Gastrocnemius medialis (tissue), 4 donors: ENCODE data around the gene RANBP10. TPM values are rescaled to one million over a fixed set of nuclear protein-coding genes. Genes with fewer than 3 reads are reported as not detected.

Experiments used
- ATAC-seq, 2 donors: fragments of 150-250 bp; one replicate each; pipeline ENCODE4 v1.9.1; 2016
- DNase-seq, 2 donors: peaks; one replicate each; pipeline ENCODE4 v3.0.0-alpha.2; 2019
- H3K27ac ChIP-seq, 4 donors: fragments of 200-600 bp; sonication (generic); 1 replicate in 1 of 4; 2 replicates in 3 of 4; pipeline ENCODE4 v1.5.1; 2016 to 2018; ENCODE audit warnings: mild to moderate bottlenecking in 2 of 4, moderate library complexity in 1 of 4
- H3K27me3 ChIP-seq, 3 donors: fragments of 200-600 bp; sonication (generic) in 2 of 3; 1 replicate in 1 of 3; 2 replicates in 2 of 3; pipeline versions ENCODE4 v1.5.1 to v1.6.0; 2016 to 2019; ENCODE audit warnings: mild to moderate bottlenecking in 1 of 3, moderate library complexity in 1 of 3
- H3K36me3 ChIP-seq, 2 donors: fragments of 200-600 bp; sonication (generic) in 1 of 2; one replicate each; pipeline ENCODE4 v1.5.1; 2017 to 2018
- H3K4me1 ChIP-seq, 2 donors: fragments of 200-600 bp; sonication (generic) in 1 of 2; one replicate each; pipeline ENCODE4 v1.5.1; 2016 to 2017; ENCODE audit warnings: mild to moderate bottlenecking in 2 of 2
- H3K4me3 ChIP-seq, 4 donors: fragments of 200-600 bp; sonication (generic) in 3 of 4; 1 replicate in 1 of 4; 2 replicates in 3 of 4; pipeline ENCODE4 v1.5.1; 2016 to 2019; ENCODE audit warnings: mild to moderate bottlenecking in 2 of 4
- H3K9me3 ChIP-seq, 3 donors: fragments of 200-600 bp; sonication (generic) in 2 of 3; 1 replicate in 1 of 3; 2 replicates in 2 of 3; pipeline ENCODE4 v1.5.1; 2016 to 2019
- POLR2A ChIP-seq, 2 donors: fragments of 450-650 bp; IDR thresholded peaks; one replicate each; pipeline ENCODE4 v1.6.1; 2017; ENCODE audit warnings: antibody characterized with exemption in 2 of 2, mild to moderate bottlenecking in 2 of 2, moderate library complexity in 2 of 2
- in situ Hi-C, 4 donors: fragments of 200-750 bp; cut with MboI; loops; one replicate each; pipeline versions ENCODE4 v1.15.0 to v1.8.0; 2017; ENCODE audit warnings: low sequenced_read_pairs in 4 of 4
- intact Hi-C: fragments of 100-400 bp; cut with DNase I; formaldehyde crosslinking; loops from one replicate; pipeline ENCODE4 v1.15.1; 2023; ENCODE audit warnings: low total_unique reads
- total RNA-seq, 4 donors: library from RNA; depleted of rRNA; stranded (reverse); fragments of >200 nt; gene quantifications; one replicate each; pipeline versions ENCODE4 v1.1.0 to v1.2.3, GENCODE V29; 2016
- TF ChIP-seq, protein P1 (sequence below), 5 experiments: fragments of 450-650 bp in 3 of 5; fragments of 200-600 bp in 2 of 5; sonication (generic) in 2 of 5; IDR thresholded peaks in 4 of 5; conservative IDR thresholded peaks in 1 of 5; 1 replicate in 4 of 5; 2 replicates in 1 of 5; pipeline ENCODE4 v1.5.1; 2016 to 2019; ENCODE audit warnings: antibody characterized with exemption in 5 of 5, mild to moderate bottlenecking in 3 of 5, moderate library complexity in 3 of 5

Gene RANBP10
- total RNA-seq, 4 donors from 2014 or later = 12.6 to 46.6 (median 14.8) TPM

- H3K4me3 ChIP-seq = no peak overlapping the region
- in situ Hi-C loops (no loop called here), intact Hi-C loops (no loop called here)
- TF ChIP-seq, protein P1, sequence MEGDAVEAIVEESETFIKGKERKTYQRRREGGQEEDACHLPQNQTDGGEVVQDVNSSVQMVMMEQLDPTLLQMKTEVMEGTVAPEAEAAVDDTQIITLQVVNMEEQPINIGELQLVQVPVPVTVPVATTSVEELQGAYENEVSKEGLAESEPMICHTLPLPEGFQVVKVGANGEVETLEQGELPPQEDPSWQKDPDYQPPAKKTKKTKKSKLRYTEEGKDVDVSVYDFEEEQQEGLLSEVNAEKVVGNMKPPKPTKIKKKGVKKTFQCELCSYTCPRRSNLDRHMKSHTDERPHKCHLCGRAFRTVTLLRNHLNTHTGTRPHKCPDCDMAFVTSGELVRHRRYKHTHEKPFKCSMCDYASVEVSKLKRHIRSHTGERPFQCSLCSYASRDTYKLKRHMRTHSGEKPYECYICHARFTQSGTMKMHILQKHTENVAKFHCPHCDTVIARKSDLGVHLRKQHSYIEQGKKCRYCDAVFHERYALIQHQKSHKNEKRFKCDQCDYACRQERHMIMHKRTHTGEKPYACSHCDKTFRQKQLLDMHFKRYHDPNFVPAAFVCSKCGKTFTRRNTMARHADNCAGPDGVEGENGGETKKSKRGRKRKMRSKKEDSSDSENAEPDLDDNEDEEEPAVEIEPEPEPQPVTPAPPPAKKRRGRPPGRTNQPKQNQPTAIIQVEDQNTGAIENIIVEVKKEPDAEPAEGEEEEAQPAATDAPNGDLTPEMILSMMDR (IDR thresholded peaks at IDR 0.05 in 4 of 5, conservative IDR thresholded peaks at IDR 0.05 in 1 of 5) = no peak
- no peak for TF ChIP-seq POLR2A (IDR thresholded peaks at IDR 0.05)
- DNase-seq (peak in 1 of 2 donors; percentile 6), ATAC-seq (no peak)
- no peaks in the 10 kb centered on the region for H3K27me3 ChIP-seq
- peaks cover 0 to 41% of the 10 kb centered on the region in 2 donors for H3K36me3 ChIP-seq
- peaks cover 6 to 13% of the 10 kb centered on the region in 2 donors for H3K4me1 ChIP-seq
- H3K9me3 ChIP-seq = no peaks in the 10 kb centered on the region
- no peak overlapping the region for H3K27ac ChIP-seq
Measured at GRCh38 chr16:67723911-67724305, 82.5 kb downstream of the RANBP10 start.

DNA sequence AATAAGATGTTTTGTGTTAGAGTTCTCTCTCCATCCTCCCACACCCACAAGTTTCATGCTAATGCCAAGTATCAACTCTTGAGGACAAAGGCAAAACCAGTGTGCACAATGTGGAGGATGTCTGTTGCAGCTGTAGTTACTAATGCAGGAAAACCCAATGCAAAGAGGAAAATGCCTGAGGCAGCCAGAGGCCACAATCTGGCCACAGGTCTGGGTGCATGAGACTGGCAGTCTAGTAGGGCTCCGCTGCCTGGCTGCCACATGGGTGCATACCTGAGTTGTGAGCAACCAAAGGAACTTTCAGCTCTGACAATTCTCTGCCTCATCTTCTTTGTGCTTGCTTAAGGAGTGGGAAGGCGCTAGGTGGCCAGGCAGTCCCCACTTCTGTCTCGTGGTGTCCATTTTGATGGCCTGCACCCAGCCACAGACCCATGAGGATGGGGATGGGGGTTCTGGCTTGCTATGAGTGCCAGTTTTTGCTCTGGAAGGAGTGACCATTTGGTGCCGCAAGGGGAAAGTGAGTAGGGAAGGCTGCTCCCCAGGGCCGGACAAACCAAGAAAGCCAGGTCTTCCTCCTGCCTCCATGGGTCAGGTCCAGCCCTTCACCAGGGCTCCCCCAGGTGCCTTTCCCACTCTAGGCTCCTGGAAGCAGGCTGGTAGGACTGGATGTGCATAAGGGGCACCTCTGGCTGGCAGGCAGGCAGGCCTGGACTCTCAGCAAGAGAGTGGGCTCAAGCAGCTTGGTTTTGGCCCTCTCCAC, 83.0 kb downstream of the RANBP10 start:
- no peak for TF ChIP-seq POLR2A (IDR thresholded peaks at IDR 0.05)
- TF ChIP-seq, protein P1 (IDR thresholded peaks at IDR 0.05 in 4 of 5, conservative IDR thresholded peaks at IDR 0.05 in 1 of 5) = no peak
- intact Hi-C loops (no loop called here), in situ Hi-C loops (no loop called here)
- no peaks in the 10 kb centered on the region for H3K27me3 ChIP-seq
- peaks cover 0 to 35% of the 10 kb centered on the region in 2 donors for H3K36me3 ChIP-seq
- H3K4me1 ChIP-seq = peaks cover 10 to 19% of the 10 kb centered on the region in 2 donors
- ATAC-seq = no peak
- DNase-seq = peak in 1 of 2 donors; percentile 3
- no peaks in the 10 kb centered on the region for H3K9me3 ChIP-seq
- H3K27ac ChIP-seq = no peak overlapping the region
- H3K4me3 ChIP-seq = no peak overlapping the region

DNA sequence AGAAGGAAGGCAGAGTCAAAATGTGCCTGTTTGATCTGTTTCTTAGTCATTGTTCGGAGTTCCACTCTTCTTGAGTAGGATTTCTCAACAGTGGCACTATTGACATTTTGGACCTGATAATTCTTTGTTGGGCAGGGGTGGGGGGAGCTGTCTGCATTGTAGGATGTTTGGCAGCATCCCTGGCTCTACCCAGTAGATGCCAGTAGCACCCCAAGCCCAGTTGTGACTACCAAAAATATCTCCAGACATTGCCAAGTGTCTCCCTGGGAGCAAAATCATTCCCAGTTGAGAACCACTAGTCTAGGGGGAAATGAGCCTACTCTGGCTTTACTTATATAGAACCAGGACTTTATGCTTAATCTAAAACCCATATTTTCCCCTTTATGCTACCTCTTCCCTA, 86.1 kb downstream of the RANBP10 start:
- Histone ChIP-seq H3K27ac (peak overlapping the region; percentile 90 to 97 (median 93)), H3K27me3 (no peaks in the 10 kb centered on the region), H3K9me3 (no peaks in the 10 kb centered on the region), H3K36me3 (peaks cover 0 to 8% of the 10 kb centered on the region in 2 donors), H3K4me1 (peaks cover 16 to 28% of the 10 kb centered on the region in 2 donors), H3K4me3 (peak overlapping the region in 3 of 4 donors; percentile 80 to 96 (median 95))
- TF ChIP-seq, protein P1 (IDR thresholded peaks at IDR 0.05 in 4 of 5, conservative IDR thresholded peaks at IDR 0.05 in 1 of 5) = no peak
- no peak for TF ChIP-seq POLR2A (IDR thresholded peaks at IDR 0.05)
- ATAC-seq (no peak), DNase-seq (peak in 1 of 2 donors; percentile 9)
- in situ Hi-C loops = no loop called here
- intact Hi-C loops = no loop called here

DNA sequence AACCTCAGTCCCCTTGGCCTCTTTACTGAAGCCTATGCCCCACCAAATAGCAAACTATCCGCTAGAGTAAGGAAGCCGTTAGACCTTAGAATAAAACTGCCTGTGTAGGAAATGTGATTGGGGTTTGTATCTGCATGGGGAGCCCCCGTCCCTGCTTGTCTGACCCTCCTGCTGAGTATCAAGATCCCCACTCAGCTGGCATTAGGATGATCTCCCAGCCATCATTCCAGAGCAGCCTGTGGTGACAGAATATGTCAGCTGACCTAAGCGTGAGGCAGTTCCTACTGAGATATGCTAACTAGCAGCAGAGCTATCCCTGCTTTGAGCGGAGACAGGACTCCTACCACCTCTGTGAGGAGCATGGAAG, 86.6 kb downstream of the RANBP10 start:
- in situ Hi-C loops = no loop called here
- DNase-seq = peak; percentile 59 to 62
- H3K27me3 ChIP-seq = no peaks in the 10 kb centered on the region
- intact Hi-C loops = loop anchor here (2.0 to 5.0 kb wide), 2 partner anchors 47 to 53 kb away; no protein-coding TSS in a partner anchor
- no peaks in the 10 kb centered on the region for H3K9me3 ChIP-seq
- peak; percentile 85 to 92 for ATAC-seq
- no peak for TF ChIP-seq POLR2A (IDR thresholded peaks at IDR 0.05)
- TF ChIP-seq, protein P1 (IDR thresholded peaks at IDR 0.05 in 4 of 5, conservative IDR thresholded peaks at IDR 0.05 in 1 of 5) = no peak
- peaks cover 16 to 28% of the 10 kb centered on the region in 2 donors for H3K4me1 ChIP-seq
- H3K36me3 ChIP-seq = peaks cover 0 to 3% of the 10 kb centered on the region in 2 donors
- peak overlapping the region; percentile 90 to 97 (median 93) for H3K27ac ChIP-seq
- H3K4me3 ChIP-seq = peak overlapping the region; percentile 77 to 96 (median 88)
